ENCODE results near the gene MTCL1.

Gene MTCL1

GRCh38 chr18:8717011-8717770, 11.8 kb downstream of the MTCL1 start:
- Histone ChIP-seq H3K4me1 (ENCODE audit: control insufficient read depth, insufficient read depth, low read length) (peaks cover 77% of the 10 kb centered on the region), H3K27me3 (ENCODE audit: control insufficient read depth, insufficient read depth, low read length) (no peaks in the 10 kb centered on the region), H3K9ac (ENCODE audit: low read depth, low read length) (peak overlapping the region; percentile 10; the same call in 1 of the 2 replicates), H3K36me3 (ENCODE audit: control insufficient read depth, insufficient read depth, low read length) (peaks cover 39% of the 10 kb centered on the region), H3K27ac (ENCODE audit: low read depth, low read length) (peak overlapping the region; percentile 70), H3K4me3 (ENCODE audit: low read depth, low read length) (peak overlapping the region; percentile 12; the same call in 1 of the 2 replicates), H3K9me3 (ENCODE audit: control insufficient read depth, insufficient read depth, low read length) (no peaks in the 10 kb centered on the region)

GRCh38 chr18:8718401-8718913, 13.1 kb downstream of the MTCL1 start:
- no peaks in the 10 kb centered on the region for H3K9me3 ChIP-seq (ENCODE audit: control insufficient read depth, insufficient read depth, low read length)
- no peaks in the 10 kb centered on the region for H3K27me3 ChIP-seq (ENCODE audit: control insufficient read depth, insufficient read depth, low read length)
- H3K4me1 ChIP-seq (ENCODE audit: control insufficient read depth, insufficient read depth, low read length): peaks cover 69% of the 10 kb centered on the region
- H3K9ac ChIP-seq (ENCODE audit: low read depth, low read length): no peak overlapping the region
- H3K36me3 ChIP-seq (ENCODE audit: control insufficient read depth, insufficient read depth, low read length): peaks cover 51% of the 10 kb centered on the region
- H3K27ac ChIP-seq (ENCODE audit: low read depth, low read length): no peak overlapping the region
- H3K4me3 ChIP-seq (ENCODE audit: low read depth, low read length): no peak overlapping the region

- H3K36me3 ChIP-seq (ENCODE audit: control insufficient read depth, insufficient read depth, low read length): peaks cover 56% of the 10 kb centered on the region
- no peaks in the 10 kb centered on the region for H3K27me3 ChIP-seq (ENCODE audit: control insufficient read depth, insufficient read depth, low read length)
- peaks cover 64% of the 10 kb centered on the region for H3K4me1 ChIP-seq (ENCODE audit: control insufficient read depth, insufficient read depth, low read length)
Measured at GRCh38 chr18:8719192-8719591, 13.8 kb downstream of the MTCL1 start.

GRCh38 chr18:8720141-8720540, 14.8 kb downstream of the MTCL1 start:
- peak overlapping the region; percentile 5 for H3K27ac ChIP-seq (ENCODE audit: low read depth, low read length)
- peaks cover 73% of the 10 kb centered on the region for H3K4me1 ChIP-seq (ENCODE audit: control insufficient read depth, insufficient read depth, low read length)
- H3K27me3 ChIP-seq (ENCODE audit: control insufficient read depth, insufficient read depth, low read length): no peaks in the 10 kb centered on the region
- no peak overlapping the region for H3K4me3 ChIP-seq (ENCODE audit: low read depth, low read length)
- H3K9me3 ChIP-seq (ENCODE audit: control insufficient read depth, insufficient read depth, low read length): no peaks in the 10 kb centered on the region
- peaks cover 58% of the 10 kb centered on the region for H3K36me3 ChIP-seq (ENCODE audit: control insufficient read depth, insufficient read depth, low read length)
- H3K9ac ChIP-seq (ENCODE audit: low read depth, low read length): no peak overlapping the region

More at GRCh38 chr18:8719192-8719591, 13.8 kb downstream of the MTCL1 start:
- Histone ChIP-seq H3K9me3 (ENCODE audit: control insufficient read depth, insufficient read depth, low read length) (no peaks in the 10 kb centered on the region), H3K27ac (ENCODE audit: low read depth, low read length) (no peak overlapping the region), H3K9ac (ENCODE audit: low read depth, low read length) (no peak overlapping the region), H3K4me3 (ENCODE audit: low read depth, low read length) (no peak overlapping the region)

GRCh38 chr18:8721094-8721669, 15.8 kb downstream of the MTCL1 start:
- Histone ChIP-seq H3K9ac (ENCODE audit: low read depth, low read length) (no peak overlapping the region), H3K27ac (ENCODE audit: low read depth, low read length) (no peak overlapping the region), H3K36me3 (ENCODE audit: control insufficient read depth, insufficient read depth, low read length) (peaks cover 55% of the 10 kb centered on the region), H3K4me3 (ENCODE audit: low read depth, low read length) (no peak overlapping the region), H3K4me1 (ENCODE audit: control insufficient read depth, insufficient read depth, low read length) (peaks cover 63% of the 10 kb centered on the region), H3K27me3 (ENCODE audit: control insufficient read depth, insufficient read depth, low read length) (no peaks in the 10 kb centered on the region), H3K9me3 (ENCODE audit: control insufficient read depth, insufficient read depth, low read length) (no peaks in the 10 kb centered on the region)

GRCh38 chr18:8721716-8722115, 16.4 kb downstream of the MTCL1 start:
- H3K4me1 ChIP-seq (ENCODE audit: control insufficient read depth, insufficient read depth, low read length): peaks cover 58% of the 10 kb centered on the region
- peak overlapping the region; percentile 57 for H3K27ac ChIP-seq (ENCODE audit: low read depth, low read length)
- H3K36me3 ChIP-seq (ENCODE audit: control insufficient read depth, insufficient read depth, low read length): peaks cover 54% of the 10 kb centered on the region
- no peaks in the 10 kb centered on the region for H3K9me3 ChIP-seq (ENCODE audit: control insufficient read depth, insufficient read depth, low read length)
- H3K9ac ChIP-seq (ENCODE audit: low read depth, low read length): no peak overlapping the region
- H3K27me3 ChIP-seq (ENCODE audit: control insufficient read depth, insufficient read depth, low read length): no peaks in the 10 kb centered on the region
- H3K4me3 ChIP-seq (ENCODE audit: low read depth, low read length): no peak overlapping the region

- Histone ChIP-seq H3K9ac (ENCODE audit: low read depth, low read length) (no peak overlapping the region), H3K4me3 (ENCODE audit: low read depth, low read length) (no peak overlapping the region), H3K9me3 (ENCODE audit: control insufficient read depth, insufficient read depth, low read length) (no peaks in the 10 kb centered on the region), H3K27me3 (ENCODE audit: control insufficient read depth, insufficient read depth, low read length) (no peaks in the 10 kb centered on the region), H3K4me1 (ENCODE audit: control insufficient read depth, insufficient read depth, low read length) (peaks cover 43% of the 10 kb centered on the region), H3K27ac (ENCODE audit: low read depth, low read length) (no peak overlapping the region), H3K36me3 (ENCODE audit: control insufficient read depth, insufficient read depth, low read length) (peaks cover 54% of the 10 kb centered on the region)
Measured at GRCh38 chr18:8722946-8723820, 17.8 kb downstream of the MTCL1 start.

GRCh38 chr18:8724452-8724851, 19.1 kb downstream of the MTCL1 start:
- no peak overlapping the region for H3K9ac ChIP-seq (ENCODE audit: low read depth, low read length)
- peaks cover 45% of the 10 kb centered on the region for H3K36me3 ChIP-seq (ENCODE audit: control insufficient read depth, insufficient read depth, low read length)
- peaks cover 34% of the 10 kb centered on the region for H3K4me1 ChIP-seq (ENCODE audit: control insufficient read depth, insufficient read depth, low read length)
- no peak overlapping the region for H3K4me3 ChIP-seq (ENCODE audit: low read depth, low read length)
- peak overlapping the region; percentile 52 for H3K27ac ChIP-seq (ENCODE audit: low read depth, low read length)
- no peaks in the 10 kb centered on the region for H3K9me3 ChIP-seq (ENCODE audit: control insufficient read depth, insufficient read depth, low read length)
- H3K27me3 ChIP-seq (ENCODE audit: control insufficient read depth, insufficient read depth, low read length): no peaks in the 10 kb centered on the region

GRCh38 chr18:8726281-8726680, 20.9 kb downstream of the MTCL1 start:
- no peaks in the 10 kb centered on the region for H3K9me3 ChIP-seq (ENCODE audit: control insufficient read depth, insufficient read depth, low read length)
- no peaks in the 10 kb centered on the region for H3K27me3 ChIP-seq (ENCODE audit: control insufficient read depth, insufficient read depth, low read length)
- no peak overlapping the region for H3K4me3 ChIP-seq (ENCODE audit: low read depth, low read length)
- H3K9ac ChIP-seq (ENCODE audit: low read depth, low read length): no peak overlapping the region
- H3K36me3 ChIP-seq (ENCODE audit: control insufficient read depth, insufficient read depth, low read length): peaks cover 33% of the 10 kb centered on the region
- H3K27ac ChIP-seq (ENCODE audit: low read depth, low read length): no peak overlapping the region
- H3K4me1 ChIP-seq (ENCODE audit: control insufficient read depth, insufficient read depth, low read length): peaks cover 19% of the 10 kb centered on the region

GRCh38 chr18:8726963-8727705, 21.8 kb downstream of the MTCL1 start:
- H3K9ac ChIP-seq (ENCODE audit: low read depth, low read length): no peak overlapping the region
- H3K36me3 ChIP-seq (ENCODE audit: control insufficient read depth, insufficient read depth, low read length): peaks cover 25% of the 10 kb centered on the region
- no peaks in the 10 kb centered on the region for H3K9me3 ChIP-seq (ENCODE audit: control insufficient read depth, insufficient read depth, low read length)
- no peak overlapping the region for H3K4me3 ChIP-seq (ENCODE audit: low read depth, low read length)
- no peaks in the 10 kb centered on the region for H3K27me3 ChIP-seq (ENCODE audit: control insufficient read depth, insufficient read depth, low read length)
- no peak overlapping the region for H3K27ac ChIP-seq (ENCODE audit: low read depth, low read length)
- H3K4me1 ChIP-seq (ENCODE audit: control insufficient read depth, insufficient read depth, low read length): peaks cover 11% of the 10 kb centered on the region
